ENCODE results near the gene NSF. TPM values are rescaled to one million over a fixed set of nuclear protein-coding genes. Genes with fewer than 3 reads are reported as not detected.

The NSF gene
- 56.7 and 59.1 TPM in 2 replicates for total RNA-seq

GRCh38 chr17:46590157-46591146, at the start of gene NSF:
Gene NSF, plus strand, starts transcription at chr17:46590669. Its CDS starts 107 bp downstream, at chr17:46590776.

DNA sequence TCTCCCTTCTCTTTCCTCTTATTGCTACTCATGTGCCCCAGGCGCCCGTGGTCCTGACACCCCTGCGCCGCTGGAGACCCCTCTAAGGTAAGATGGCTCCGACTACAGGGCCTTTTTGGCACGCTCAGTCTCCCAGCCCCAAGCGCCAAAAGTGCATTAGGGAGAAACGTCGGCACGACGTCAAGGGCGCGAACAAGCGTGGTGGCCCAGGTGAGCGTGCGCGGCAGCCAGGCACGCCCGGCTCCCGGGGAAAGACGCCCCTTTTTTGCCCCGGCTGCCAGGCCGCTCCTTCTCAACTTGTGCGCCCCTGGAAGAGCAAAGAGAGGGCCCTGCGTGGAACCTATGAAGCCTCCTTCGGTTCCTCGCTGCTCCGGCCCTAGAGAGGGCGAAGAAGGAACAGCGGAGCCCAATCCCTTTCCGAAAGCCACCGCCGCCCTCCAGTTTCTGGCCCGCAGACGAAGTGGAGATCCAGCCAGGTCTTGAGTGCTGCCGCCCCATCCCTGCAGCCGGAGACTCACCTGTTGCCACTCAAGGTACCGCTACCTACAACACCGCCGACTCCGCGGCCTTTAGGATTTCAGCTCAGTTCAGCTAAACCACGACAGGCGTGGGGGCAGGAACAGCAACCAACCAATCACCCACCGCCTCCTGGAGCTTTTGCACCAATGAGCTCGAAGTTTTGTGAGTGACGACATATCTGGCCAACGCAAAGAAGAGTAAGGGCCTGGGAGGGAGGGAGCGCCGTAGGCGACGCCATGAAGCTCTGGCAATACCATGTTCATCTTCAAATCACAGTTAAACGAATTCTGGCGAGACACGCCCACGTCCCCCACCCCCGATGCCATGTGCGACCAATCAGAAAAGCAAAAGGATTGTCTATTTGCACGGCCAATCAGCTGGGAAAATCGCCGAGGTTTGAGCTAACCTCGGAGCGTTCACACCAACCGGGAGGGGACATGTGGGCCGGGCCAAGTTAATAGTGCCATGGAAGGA, 11.1 kb upstream of the NSF start, which contains the start of gene ARL17A:
ARL17A (minus strand) TSS at position 609 of the 993 bp plus-strand sequence. CDS start 3,369 bp downstream, outside the sequence.

Other genes with a start within 250 kb of the NSF start
- 3.3 and 4.4 TPM in 2 replicates for gene ARL17B, start 228.9 kb upstream of the NSF start, total RNA-seq
- gene LRRC37A2, start 78.2 kb upstream of the NSF start, total RNA-seq: 7.4 and 8.3 TPM in 2 replicates
- gene ARL17A, start 11.0 kb upstream of the NSF start, total RNA-seq: 13.1 and 13.7 TPM in 2 replicates
- gene WNT3, start 228.0 kb downstream of the NSF start, total RNA-seq: 1.7 and 2.6 TPM in 2 replicates